Caco-2 (cell line): ENCODE results near the gene UBE2N. TPM values are rescaled to one million over a fixed set of nuclear protein-coding genes. Genes with fewer than 3 reads are reported as not detected.

Source experiments
- BruUV-seq: library from RNA; stranded (reverse); fragments of 400-500 nt; replicated peaks from 2 replicates; lab custom pipeline; 2021; lab: Mats Ljungman, UMichigan
- CTCF ChIA-PET: fragments of 300-600 bp; sonication (Branson Sonifier 250); formaldehyde crosslinking; loops from one replicate; lab custom pipeline; 2022; ENCODE audit warnings: antibody characterized with exemption; lab: Charles Lee
- POLR2A ChIA-PET: fragments of 300-600 bp; sonication (Branson Sonifier 250); formaldehyde crosslinking; loops from one replicate; lab custom pipeline; 2022; ENCODE audit warnings: antibody characterized with exemption; lab: Charles Lee
- DNase-seq, 2 experiments: peaks; one replicate each; pipeline versions ENCODE4 v3.0.0 to v3.0.0-alpha.2; 2020 to 2022
- H3K27me3 ChIP-seq: replicated peaks from 2 replicates; pipeline ENCODE4 v1.6.0; 2011; ENCODE audit warnings: low read length; ENCODE audit not compliant: control insufficient read depth, insufficient read depth
- H3K36me3 ChIP-seq: 2 replicates; pipeline ENCODE4 v1.5.1; 2011; ENCODE audit warnings: low read length; ENCODE audit not compliant: control insufficient read depth, insufficient read depth
- H3K4me1 ChIP-seq: fragments of 250-450 bp; sonication (Bioruptor Pico); 2 replicates; pipeline ENCODE4 v1.5.1; 2020; ENCODE audit warnings: mild to moderate bottlenecking
- H3K4me3 ChIP-seq: 2 replicates; pipeline ENCODE4 v1.5.1; 2011; ENCODE audit warnings: low read depth, mild to moderate bottlenecking, control low read depth, low read length
- H3K9me3 ChIP-seq: fragments of 250-450 bp; sonication (Bioruptor Pico); 2 replicates; pipeline ENCODE4 v1.5.1; 2020; ENCODE audit warnings: mild to moderate bottlenecking, moderate library complexity
- H3K27ac Mint-ChIP-seq: one replicate; pipeline ENCODE4 v1.8.0; 2022; ENCODE audit warnings: mixed read lengths; ENCODE audit not compliant: unreplicated experiment
- H3K27me3 Mint-ChIP-seq: one replicate; pipeline ENCODE4 v1.8.0; 2022; ENCODE audit warnings: mixed read lengths; ENCODE audit not compliant: insufficient read depth, unreplicated experiment
- H3K36me3 Mint-ChIP-seq: one replicate; pipeline ENCODE4 v1.8.0; 2022; ENCODE audit warnings: mild to moderate bottlenecking, mixed read lengths; ENCODE audit not compliant: insufficient read depth, unreplicated experiment
- H3K4me1 Mint-ChIP-seq: one replicate; pipeline ENCODE4 v1.8.0; 2022; ENCODE audit warnings: low read depth, mixed read lengths; ENCODE audit not compliant: unreplicated experiment
- H3K4me3 Mint-ChIP-seq: one replicate; pipeline ENCODE4 v1.8.0; 2022; ENCODE audit warnings: mild to moderate bottlenecking, moderate library complexity, mixed read lengths; ENCODE audit not compliant: unreplicated experiment
- H3K9me3 Mint-ChIP-seq: one replicate; pipeline ENCODE4 v1.8.0; 2022; ENCODE audit warnings: mixed read lengths; ENCODE audit not compliant: unreplicated experiment
- intact Hi-C: fragments of 100-400 bp; cut with micrococcal nuclease; formaldehyde crosslinking; loops from one replicate; pipeline ENCODE4 v1.10.0; 2022; ENCODE audit not compliant: unreplicated experiment
- total RNA-seq: library from RNA; stranded (reverse); gene quantifications from 2 replicates; pipeline ENCODE4 v1.2.3, GENCODE V29; 2022
- TF ChIP-seq, protein P1 (sequence below), 2 experiments: fragments of 200-600 bp in 1 of 2; IDR thresholded peaks; 1 replicate in 1 of 2; 2 replicates in 1 of 2; pipeline versions ENCODE4 v1.5.1 to v1.8.0; 2011 to 2022; ENCODE audit warnings: antibody characterized with exemption in 1 of 2, control low read depth in 1 of 2, inconsistent platforms in 1 of 2, low read depth in 1 of 2, low read length in 1 of 2, mild to moderate bottlenecking in 1 of 2, moderate library complexity in 1 of 2; ENCODE audit not compliant: insufficient read depth in 1 of 2, severe bottlenecking in 1 of 2, unreplicated experiment in 1 of 2

Gene UBE2N
- total RNA-seq, 1 experiment from 2014 or later, result 153 TPM

DNA sequence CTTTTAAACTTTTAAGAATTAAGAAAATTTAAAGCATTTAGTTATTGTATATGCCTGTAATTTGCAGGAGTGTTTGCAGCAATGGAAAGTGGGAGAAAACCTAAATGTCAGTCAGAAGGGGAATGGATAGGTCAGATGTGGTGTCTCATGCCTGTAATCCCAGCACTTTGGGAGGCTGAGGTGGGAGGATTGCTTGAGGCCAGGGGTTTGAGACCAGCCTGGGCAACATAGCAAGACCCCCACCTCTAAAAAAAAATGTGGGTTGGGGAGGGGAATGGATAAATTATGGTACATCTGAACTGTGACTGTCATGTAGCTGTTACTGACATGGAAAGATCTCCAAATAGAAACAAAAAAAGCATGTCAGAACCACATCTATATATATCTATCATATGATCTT lies 27.6 kb upstream of the UBE2N start:
- TF ChIP-seq, protein P1, sequence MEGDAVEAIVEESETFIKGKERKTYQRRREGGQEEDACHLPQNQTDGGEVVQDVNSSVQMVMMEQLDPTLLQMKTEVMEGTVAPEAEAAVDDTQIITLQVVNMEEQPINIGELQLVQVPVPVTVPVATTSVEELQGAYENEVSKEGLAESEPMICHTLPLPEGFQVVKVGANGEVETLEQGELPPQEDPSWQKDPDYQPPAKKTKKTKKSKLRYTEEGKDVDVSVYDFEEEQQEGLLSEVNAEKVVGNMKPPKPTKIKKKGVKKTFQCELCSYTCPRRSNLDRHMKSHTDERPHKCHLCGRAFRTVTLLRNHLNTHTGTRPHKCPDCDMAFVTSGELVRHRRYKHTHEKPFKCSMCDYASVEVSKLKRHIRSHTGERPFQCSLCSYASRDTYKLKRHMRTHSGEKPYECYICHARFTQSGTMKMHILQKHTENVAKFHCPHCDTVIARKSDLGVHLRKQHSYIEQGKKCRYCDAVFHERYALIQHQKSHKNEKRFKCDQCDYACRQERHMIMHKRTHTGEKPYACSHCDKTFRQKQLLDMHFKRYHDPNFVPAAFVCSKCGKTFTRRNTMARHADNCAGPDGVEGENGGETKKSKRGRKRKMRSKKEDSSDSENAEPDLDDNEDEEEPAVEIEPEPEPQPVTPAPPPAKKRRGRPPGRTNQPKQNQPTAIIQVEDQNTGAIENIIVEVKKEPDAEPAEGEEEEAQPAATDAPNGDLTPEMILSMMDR (IDR thresholded peaks at IDR 0.05; ENCODE audit: insufficient read depth in 1 of 2, low read depth in 1 of 2, low read length in 1 of 2, severe bottlenecking in 1 of 2, unreplicated experiment in 1 of 2), result no peak
- CTCF ChIA-PET, result no interaction called here
- peaks cover 6% of the 10 kb centered on the region for H3K4me1 Mint-ChIP-seq
- Histone ChIP-seq H3K4me1 (peaks cover 11% of the 10 kb centered on the region; the same call in 1 of the 2 replicates), H3K36me3 (no peaks in the 10 kb centered on the region), H3K27me3 (no peaks in the 10 kb centered on the region), H3K9me3 (no peaks in the 10 kb centered on the region), H3K4me3 (no peak overlapping the region)
- BruUV-seq, result no TSS peak
- no peak for DNase-seq
- no peaks in the 10 kb centered on the region for H3K27me3 Mint-ChIP-seq
- H3K27ac Mint-ChIP-seq, result no peak overlapping the region
- peaks cover 17% of the 10 kb centered on the region for H3K36me3 Mint-ChIP-seq
- no peak overlapping the region for H3K4me3 Mint-ChIP-seq
- POLR2A ChIA-PET, result no interaction called here
- H3K9me3 Mint-ChIP-seq, result no peaks in the 10 kb centered on the region
- intact Hi-C loops, result no loop called here

DNA sequence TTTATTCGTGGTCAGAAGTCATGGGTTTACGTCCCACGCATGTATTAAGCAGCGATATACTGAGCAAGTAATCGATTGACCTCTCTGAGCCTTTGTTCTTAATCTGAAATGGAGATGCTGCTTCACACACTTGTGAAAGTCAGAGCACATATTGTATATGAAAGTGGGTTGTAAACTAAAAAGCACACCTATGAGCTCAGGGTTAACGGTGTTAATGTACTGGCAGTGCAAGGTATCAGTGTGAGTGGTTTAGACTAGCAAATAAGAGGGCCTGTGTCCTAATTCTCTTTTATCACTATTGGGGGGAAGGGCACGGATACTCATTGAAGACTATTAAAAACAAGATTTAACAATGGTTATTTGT lies 26.2 kb upstream of the UBE2N start:
- ChIA-PET POLR2A (interaction anchor here (0.9 kb wide), 1 partner anchor 16 kb away, joined by 3 read pairs; no protein-coding TSS in a partner anchor), CTCF (interaction anchor here (0.6 to 1.4 kb wide), 4 partner anchors 11 to 634 kb away, joined by 3 to 5 read pairs (median 4); partner anchors contain the start of gene UBE2N)
- H3K27me3 Mint-ChIP-seq, result no peaks in the 10 kb centered on the region
- TF ChIP-seq, protein P1 (IDR thresholded peaks at IDR 0.05; ENCODE audit: insufficient read depth in 1 of 2, low read depth in 1 of 2, low read length in 1 of 2, severe bottlenecking in 1 of 2, unreplicated experiment in 1 of 2), result no peak
- DNase-seq, result no peak
- H3K4me1 ChIP-seq, result peaks cover 11% of the 10 kb centered on the region; the same call in 1 of the 2 replicates
- no peaks in the 10 kb centered on the region for H3K36me3 ChIP-seq
- peak overlapping the region; percentile 93 for H3K27ac Mint-ChIP-seq
- H3K36me3 Mint-ChIP-seq, result peaks cover 12% of the 10 kb centered on the region
- H3K27me3 ChIP-seq, result no peaks in the 10 kb centered on the region
- no peaks in the 10 kb centered on the region for H3K9me3 ChIP-seq
- intact Hi-C loops, result no loop called here
- H3K9me3 Mint-ChIP-seq, result no peaks in the 10 kb centered on the region
- no TSS peak for BruUV-seq
- H3K4me3 ChIP-seq, result peak overlapping the region; percentile 75
- peaks cover 11% of the 10 kb centered on the region for H3K4me1 Mint-ChIP-seq
- H3K4me3 Mint-ChIP-seq, result peak overlapping the region; percentile 92

DNA sequence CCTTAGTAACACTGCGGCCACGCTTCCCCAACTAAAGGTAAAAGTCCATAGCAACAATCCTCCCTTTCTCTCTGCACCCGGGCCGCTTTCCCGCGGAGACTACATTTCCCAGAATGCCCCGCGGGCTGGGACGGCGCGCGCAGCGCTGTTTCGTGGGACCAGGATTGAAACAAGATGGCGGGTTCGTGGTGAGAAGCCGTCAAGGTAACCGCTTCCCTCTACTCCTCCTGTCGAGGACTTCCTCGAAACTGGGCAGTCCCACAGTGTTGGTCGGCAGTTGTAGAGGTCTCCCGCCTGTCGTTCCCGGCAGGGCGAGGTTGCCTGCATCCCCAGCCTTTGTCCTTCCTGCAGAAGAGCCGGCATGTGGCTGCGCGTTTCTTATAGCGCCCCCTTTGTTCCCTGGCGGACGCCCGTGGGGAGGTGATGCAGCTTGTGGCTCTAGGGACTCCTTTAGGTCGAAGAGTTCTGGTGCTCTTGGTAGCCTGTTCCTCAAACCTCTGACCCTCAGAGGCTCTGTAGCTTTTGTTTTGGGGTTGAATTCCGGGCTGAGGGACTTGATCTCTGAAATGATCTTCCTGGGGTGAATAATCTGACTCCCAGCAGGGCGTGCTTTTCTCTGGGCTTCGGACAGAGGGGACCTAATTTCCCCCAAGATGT lies 25.7 kb upstream of the UBE2N start, which contains the start of gene MRPL42:
Gene MRPL42 (plus strand): TSS at position 164 of the 657 bp plus-strand sequence. CDS start 1,772 bp downstream, outside the sequence.
- Mint-ChIP-seq H3K9me3 (no peaks in the 10 kb centered on the region), H3K36me3 (peaks cover 12% of the 10 kb centered on the region), H3K4me3 (peak within 1 kb of the TSS; percentile 92), H3K27ac (peak within 1 kb of the TSS; percentile 93), H3K4me1 (peaks cover 11% of the 10 kb centered on the region), H3K27me3 (no peaks in the 10 kb centered on the region)
- peak within 1 kb of the TSS; percentile 75 for H3K4me3 ChIP-seq
- peak; percentile 92 to 95 for DNase-seq
- H3K4me1 ChIP-seq, result peaks cover 11% of the 10 kb centered on the region; the same call in 1 of the 2 replicates
- H3K27me3 ChIP-seq, result no peaks in the 10 kb centered on the region
- TSS peak; percentile 52 for BruUV-seq
- intact Hi-C loops, result loop anchor here (1.0 kb wide), 1 partner anchor 25 kb away; no protein-coding TSS in a partner anchor
- ChIA-PET CTCF (interaction anchor here (0.6 to 1.4 kb wide), 4 partner anchors 11 to 634 kb away, joined by 3 to 5 read pairs (median 4); partner anchors contain the start of gene UBE2N), POLR2A (interaction anchor here (0.6 to 0.9 kb wide), 2 partner anchors 16 to 538 kb away, joined by 3 read pairs; partner anchors contain the start of gene EEA1)
- no peaks in the 10 kb centered on the region for H3K36me3 ChIP-seq
- TF ChIP-seq, protein P1 (IDR thresholded peaks at IDR 0.05; ENCODE audit: insufficient read depth in 1 of 2, low read depth in 1 of 2, low read length in 1 of 2, severe bottlenecking in 1 of 2, unreplicated experiment in 1 of 2), result peak; percentile 73 to 87
- no peaks in the 10 kb centered on the region for H3K9me3 ChIP-seq
